Astrocyte (in vitro differentiated cells and primary cell): ENCODE data around the gene NRN1L.

ENCODE experiments used
- CTCF ChIP-seq: IDR thresholded peaks from 2 replicates; pipeline ENCODE4 v1.5.1; 2011; ENCODE audit warnings: low read depth, mild to moderate bottlenecking, inconsistent platforms, low read length, moderate library complexity; ENCODE audit not compliant: insufficient read depth
- EZH2 ChIP-seq: IDR thresholded peaks from 2 replicates; pipeline ENCODE4 v1.6.1; 2012; ENCODE audit warnings: mild to moderate bottlenecking, low read length, inconsistent platforms; ENCODE audit not compliant: insufficient read depth

- no peak for TF ChIP-seq EZH2
- TF ChIP-seq CTCF, result no peak
These were observed 38.9 kb downstream of the NRN1L start for GRCh38 chr16:67923414-67924116.
